Upper lobe of left lung (tissue), 4 donors: Measurements from ENCODE around the gene BDNF.

Experiments used
- EP300 ChIP-seq, 4 donors: sonication (generic); formaldehyde crosslinking; IDR thresholded peaks; one replicate each; pipeline ENCODE4 v1.5.1; 2017; ENCODE audit warnings: antibody characterized with exemption in 4 of 4, control low read depth in 2 of 4
- POLR2A ChIP-seq, 4 donors: fragments of 450-650 bp; IDR thresholded peaks; one replicate each; pipeline ENCODE4 v1.5.1; 2016 to 2017; ENCODE audit warnings: antibody characterized with exemption in 4 of 4, mild to moderate bottlenecking in 2 of 4
- TF ChIP-seq, protein P1 (sequence below), 6 experiments: fragments of 450-650 bp in 4 of 6; fragments of 200-600 bp in 2 of 6; sonication (generic) in 2 of 6; IDR thresholded peaks; one replicate each; pipeline ENCODE4 v1.5.1; 2016 to 2019; ENCODE audit warnings: antibody characterized with exemption in 6 of 6

DNA sequence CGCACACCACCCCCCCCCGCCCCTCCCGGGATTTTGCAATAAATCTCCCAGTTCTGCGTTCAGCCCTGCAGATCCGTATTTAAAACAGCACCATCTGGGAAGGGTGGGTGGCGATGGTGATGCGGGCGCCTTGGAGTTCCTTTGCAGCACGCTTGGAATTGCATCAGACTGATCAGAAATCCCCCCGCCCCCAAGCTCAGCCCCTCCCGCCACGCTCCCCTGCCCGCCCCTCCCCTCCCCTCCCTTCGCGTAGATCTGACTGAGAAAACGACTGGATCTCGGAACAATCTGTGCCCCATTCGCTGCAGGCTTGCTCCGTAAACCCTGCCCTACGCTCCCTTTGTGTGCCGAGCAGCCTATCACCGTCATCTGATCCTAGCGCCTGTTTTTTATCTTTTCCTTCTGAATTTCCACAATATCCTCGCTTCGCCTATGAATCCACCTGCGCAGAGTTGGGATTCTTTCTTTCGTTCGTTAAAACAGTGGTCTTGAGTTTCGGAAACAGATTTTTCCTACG is 18.1 kb upstream of the BDNF start:
- TF ChIP-seq POLR2A (IDR thresholded peaks at IDR 0.05) (no peak), EP300 (IDR thresholded peaks at IDR 0.05) (no peak)
- TF ChIP-seq, protein P1, sequence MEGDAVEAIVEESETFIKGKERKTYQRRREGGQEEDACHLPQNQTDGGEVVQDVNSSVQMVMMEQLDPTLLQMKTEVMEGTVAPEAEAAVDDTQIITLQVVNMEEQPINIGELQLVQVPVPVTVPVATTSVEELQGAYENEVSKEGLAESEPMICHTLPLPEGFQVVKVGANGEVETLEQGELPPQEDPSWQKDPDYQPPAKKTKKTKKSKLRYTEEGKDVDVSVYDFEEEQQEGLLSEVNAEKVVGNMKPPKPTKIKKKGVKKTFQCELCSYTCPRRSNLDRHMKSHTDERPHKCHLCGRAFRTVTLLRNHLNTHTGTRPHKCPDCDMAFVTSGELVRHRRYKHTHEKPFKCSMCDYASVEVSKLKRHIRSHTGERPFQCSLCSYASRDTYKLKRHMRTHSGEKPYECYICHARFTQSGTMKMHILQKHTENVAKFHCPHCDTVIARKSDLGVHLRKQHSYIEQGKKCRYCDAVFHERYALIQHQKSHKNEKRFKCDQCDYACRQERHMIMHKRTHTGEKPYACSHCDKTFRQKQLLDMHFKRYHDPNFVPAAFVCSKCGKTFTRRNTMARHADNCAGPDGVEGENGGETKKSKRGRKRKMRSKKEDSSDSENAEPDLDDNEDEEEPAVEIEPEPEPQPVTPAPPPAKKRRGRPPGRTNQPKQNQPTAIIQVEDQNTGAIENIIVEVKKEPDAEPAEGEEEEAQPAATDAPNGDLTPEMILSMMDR (IDR thresholded peaks at IDR 0.05): no peak
